Coronary artery (tissue), 2 donors: Measurements from ENCODE around the gene HIPK4.

Experiments
- DNase-seq: peaks from one replicate; pipeline ENCODE4 v3.0.0-alpha.2; 2017; ENCODE audit warnings: low spot score
- H3K27ac ChIP-seq, 2 donors: fragments of 200-600 bp; sonication (generic); one replicate each; pipeline ENCODE4 v1.5.1; 2016 to 2019
- H3K4me3 ChIP-seq: fragments of 200-600 bp; sonication (generic); 2 replicates; pipeline ENCODE4 v1.5.1; 2016; ENCODE audit warnings: mild to moderate bottlenecking, moderate library complexity
- CTCF ChIP-seq: fragments of 200-600 bp; sonication (generic); IDR thresholded peaks from one replicate; pipeline ENCODE4 v1.5.1; 2019; ENCODE audit warnings: antibody characterized with exemption

HIPK4 gene

GRCh38 chr19:40416918-40417642 is 27.1 kb upstream of the HIPK4 start:
- Histone ChIP-seq H3K27ac (peak overlapping the region in 1 of 2 donors; percentile 77), H3K4me3 (peak overlapping the region; percentile 5)
- no peak for DNase-seq
- no peak for TF ChIP-seq CTCF

GRCh38 chr19:40415768-40416167 is 25.8 kb upstream of the HIPK4 start:
- H3K27ac ChIP-seq, result no peak overlapping the region
- no peak for TF ChIP-seq CTCF
- DNase-seq, result no peak
- no peak overlapping the region for H3K4me3 ChIP-seq

- TF ChIP-seq CTCF, result no peak
- no peak for DNase-seq
- H3K4me3 ChIP-seq, result no peak overlapping the region
- no peak overlapping the region for H3K27ac ChIP-seq
Measured at GRCh38 chr19:40414542-40415535, 24.9 kb upstream of the HIPK4 start.

GRCh38 chr19:40413291-40413845 is 23.4 kb upstream of the HIPK4 start, which contains the start of gene PRX:
PRX (minus strand) TSS chr19:40413378; CDS start chr19:40407932, 5,446 bp downstream.
- H3K4me3 ChIP-seq, result no peak within 1 kb of the TSS
- H3K27ac ChIP-seq, result peak within 1 kb of the TSS in 1 of 2 donors; percentile 51
- no peak for DNase-seq
- no peak for TF ChIP-seq CTCF

- H3K27ac ChIP-seq, result no peak overlapping the region
- no peak for TF ChIP-seq CTCF
- DNase-seq, result no peak
- H3K4me3 ChIP-seq, result no peak overlapping the region
Measured at GRCh38 chr19:40412866-40413265, 22.9 kb upstream of the HIPK4 start.

GRCh38 chr19:40411958-40412499 is 22.0 kb upstream of the HIPK4 start:
- no peak for TF ChIP-seq CTCF
- Histone ChIP-seq H3K27ac (peak overlapping the region in 1 of 2 donors; percentile 51), H3K4me3 (no peak overlapping the region)
- DNase-seq, result no peak
